ENCODE measurements around the gene DDIT3.

GRCh38 chr12:57511161-57511560 lies 9.2 kb downstream of the DDIT3 start:
- TF ChIP-seq EZH2 (IDR thresholded peaks at IDR 0.05; ENCODE audit: low read length, unreplicated experiment): no peak
- no peak for TF ChIP-seq CTCF (conservative IDR thresholded peaks at IDR 0.05; ENCODE audit: low read depth, low read length)

All from PC-3 (cell line).